PC-3 (cell line): ENCODE results near the gene PDE4DIP.
"Not testable (repeated sequence)": the region's sequence is repeated elsewhere in the genome, so short reads cannot be mapped to it uniquely, and the experiment has no call there.

Source experiments
- EZH2 ChIP-seq: fragments of 300-600 bp; sonication (generic); IDR thresholded peaks from one replicate; pipeline ENCODE4 v1.6.1; 2017; ENCODE audit warnings: antibody characterized with exemption, mild to moderate bottlenecking, low read length; ENCODE audit not compliant: unreplicated experiment
- EZH2phosphoT487 ChIP-seq: fragments of 300-600 bp; sonication (generic); IDR thresholded peaks from 2 replicates; pipeline ENCODE4 v1.6.1; 2018; ENCODE audit warnings: mild to moderate bottlenecking, antibody characterized with exemption, low read length, borderline replicate concordance
- TF ChIP-seq, protein P1 (sequence below): fragments of 300-600 bp; sonication (generic); conservative IDR thresholded peaks from 2 replicates; pipeline ENCODE4 v1.5.1; 2017; ENCODE audit warnings: antibody characterized with exemption, low read depth, mild to moderate bottlenecking, low read length

GRCh38 chr1:148997405-148997804 lies 153.2 kb downstream of the PDE4DIP start:
- TF ChIP-seq, protein P1, sequence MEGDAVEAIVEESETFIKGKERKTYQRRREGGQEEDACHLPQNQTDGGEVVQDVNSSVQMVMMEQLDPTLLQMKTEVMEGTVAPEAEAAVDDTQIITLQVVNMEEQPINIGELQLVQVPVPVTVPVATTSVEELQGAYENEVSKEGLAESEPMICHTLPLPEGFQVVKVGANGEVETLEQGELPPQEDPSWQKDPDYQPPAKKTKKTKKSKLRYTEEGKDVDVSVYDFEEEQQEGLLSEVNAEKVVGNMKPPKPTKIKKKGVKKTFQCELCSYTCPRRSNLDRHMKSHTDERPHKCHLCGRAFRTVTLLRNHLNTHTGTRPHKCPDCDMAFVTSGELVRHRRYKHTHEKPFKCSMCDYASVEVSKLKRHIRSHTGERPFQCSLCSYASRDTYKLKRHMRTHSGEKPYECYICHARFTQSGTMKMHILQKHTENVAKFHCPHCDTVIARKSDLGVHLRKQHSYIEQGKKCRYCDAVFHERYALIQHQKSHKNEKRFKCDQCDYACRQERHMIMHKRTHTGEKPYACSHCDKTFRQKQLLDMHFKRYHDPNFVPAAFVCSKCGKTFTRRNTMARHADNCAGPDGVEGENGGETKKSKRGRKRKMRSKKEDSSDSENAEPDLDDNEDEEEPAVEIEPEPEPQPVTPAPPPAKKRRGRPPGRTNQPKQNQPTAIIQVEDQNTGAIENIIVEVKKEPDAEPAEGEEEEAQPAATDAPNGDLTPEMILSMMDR, result not testable (repeated sequence)
- not testable (repeated sequence) for TF ChIP-seq EZH2, EZH2phosphoT487
